ENCODE results near the gene EFNA2. TPM values are rescaled to one million over a fixed set of nuclear protein-coding genes. Genes with fewer than 3 reads are reported as not detected.
"Not testable (repeated sequence)": the region's sequence is repeated elsewhere in the genome, so short reads cannot be mapped to it uniquely, and the experiment has no call there.

EFNA2 gene
- total and polyA plus RNA-seq, 2 donors: 0.09 to 0.21 TPM

DNA sequence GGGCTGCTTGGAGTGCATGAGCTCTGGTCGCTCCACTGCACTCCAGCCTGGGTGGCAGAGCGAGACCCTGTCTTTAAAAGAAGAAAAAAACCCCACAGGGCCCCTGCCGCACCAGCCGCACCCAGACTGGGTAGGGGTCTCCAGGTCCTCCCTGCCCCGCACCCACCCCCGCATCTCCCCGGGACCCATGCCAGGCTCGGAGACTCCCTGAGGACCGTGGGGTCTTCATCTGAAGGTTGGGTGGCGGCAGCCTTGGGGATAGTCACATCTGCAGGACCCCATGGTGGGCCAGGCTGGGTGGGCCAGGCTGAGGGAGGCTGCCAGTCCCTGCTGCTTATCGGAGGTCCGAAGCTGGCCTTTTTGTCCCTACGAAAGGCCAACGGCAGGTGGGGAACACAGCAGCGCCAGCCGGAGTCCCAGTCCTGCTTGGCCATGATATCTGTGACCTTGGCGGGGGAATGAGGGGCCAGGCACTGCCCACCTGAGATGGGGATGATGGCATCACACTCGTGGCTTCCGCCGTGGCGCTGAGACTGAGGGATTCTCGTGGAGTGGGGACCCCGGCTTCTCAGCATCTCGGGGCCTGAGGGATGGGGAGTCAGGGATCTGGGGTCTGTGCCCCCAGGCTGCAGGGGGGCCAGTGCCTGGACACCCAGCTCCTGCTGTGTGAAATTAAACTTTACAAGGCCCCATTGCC, 11.1 kb downstream of the EFNA2 start:
- WGBS: 94% methylated on average over 24 of the region's 24 CpGs
- H3K27me3 ChIP-seq (ENCODE audit: control insufficient read depth in 2 of 2, insufficient read depth in 1 of 2, low read length in 1 of 2): peaks cover 20 to 70% of the 10 kb centered on the region in 2 donors
- H3K4me3 ChIP-seq (ENCODE audit: low read length in 2 of 2): no peak overlapping the region
- no peaks in the 10 kb centered on the region for H3K36me3 ChIP-seq (ENCODE audit: control insufficient read depth in 2 of 2, insufficient read depth in 2 of 2, low read length in 1 of 2)
- no peak overlapping the region for H3K27ac ChIP-seq (ENCODE audit: low read depth in 1 of 2, low read length in 1 of 2)
- no peaks in the 10 kb centered on the region for H3K4me1 ChIP-seq (ENCODE audit: control insufficient read depth in 2 of 2, insufficient read depth in 2 of 2, low read length in 2 of 2)
- no peaks in the 10 kb centered on the region for H3K9me3 ChIP-seq (ENCODE audit: control insufficient read depth in 2 of 2, insufficient read depth in 1 of 2, low read length in 1 of 2)
- DNase-seq (ENCODE audit: low read depth in 6 of 9, low spot score in 9 of 9): no peak

DNA sequence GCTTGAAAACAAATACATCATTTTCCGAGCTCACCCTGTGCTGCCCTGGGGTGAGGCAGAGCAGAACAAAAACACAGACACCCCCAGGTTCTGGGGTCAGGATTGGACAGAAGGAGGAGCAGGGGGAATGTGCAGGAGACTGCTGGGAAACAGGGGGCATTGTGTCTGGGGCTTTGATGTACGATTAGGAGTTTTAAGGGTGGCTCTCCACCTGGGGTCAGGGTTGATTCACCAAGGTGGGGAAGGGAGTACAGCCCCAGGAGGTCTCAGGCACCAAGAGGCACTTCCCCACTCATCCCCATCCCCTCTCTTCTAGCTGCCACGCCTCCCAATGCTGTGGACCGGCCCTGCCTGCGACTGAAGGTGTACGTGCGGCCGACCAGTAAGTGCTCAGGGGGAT, 12.6 kb downstream of the EFNA2 start:
- Histone ChIP-seq H3K4me1 (ENCODE audit: control insufficient read depth in 2 of 2, insufficient read depth in 2 of 2, low read length in 2 of 2) (no peaks in the 10 kb centered on the region), H3K36me3 (ENCODE audit: control insufficient read depth in 2 of 2, insufficient read depth in 2 of 2, low read length in 1 of 2) (no peaks in the 10 kb centered on the region), H3K9me3 (ENCODE audit: control insufficient read depth in 2 of 2, insufficient read depth in 1 of 2, low read length in 1 of 2) (no peaks in the 10 kb centered on the region), H3K27ac (ENCODE audit: low read depth in 1 of 2, low read length in 1 of 2) (no peak overlapping the region), H3K27me3 (ENCODE audit: control insufficient read depth in 2 of 2, insufficient read depth in 1 of 2, low read length in 1 of 2) (peaks cover 14 to 69% of the 10 kb centered on the region in 2 donors), H3K4me3 (ENCODE audit: low read length in 2 of 2) (no peak overlapping the region)
- DNase-seq (ENCODE audit: low read depth in 6 of 9, low spot score in 9 of 9): no peak
- WGBS: 90% methylated on average over 8 of the region's 8 CpGs

DNA sequence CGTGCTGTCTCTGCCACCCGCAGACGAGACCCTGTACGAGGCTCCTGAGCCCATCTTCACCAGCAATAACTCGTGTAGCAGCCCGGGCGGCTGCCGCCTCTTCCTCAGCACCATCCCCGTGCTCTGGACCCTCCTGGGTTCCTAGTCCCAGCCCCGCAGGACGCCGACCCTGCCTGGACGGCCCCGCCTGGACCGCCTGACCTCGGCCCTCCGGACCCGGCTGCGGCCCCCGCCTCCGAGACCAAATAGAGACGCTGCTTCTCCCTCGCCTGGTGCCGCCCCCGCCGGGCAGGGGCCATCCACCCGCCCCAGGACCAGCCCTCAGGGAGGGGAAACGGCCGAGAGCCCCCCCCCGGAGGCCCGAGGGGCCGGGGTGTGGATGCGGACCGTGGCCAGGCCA, 14.1 kb downstream of the EFNA2 start:
- H3K9me3 ChIP-seq (ENCODE audit: control insufficient read depth in 2 of 2, insufficient read depth in 1 of 2, low read length in 1 of 2): no peaks in the 10 kb centered on the region

DNA sequence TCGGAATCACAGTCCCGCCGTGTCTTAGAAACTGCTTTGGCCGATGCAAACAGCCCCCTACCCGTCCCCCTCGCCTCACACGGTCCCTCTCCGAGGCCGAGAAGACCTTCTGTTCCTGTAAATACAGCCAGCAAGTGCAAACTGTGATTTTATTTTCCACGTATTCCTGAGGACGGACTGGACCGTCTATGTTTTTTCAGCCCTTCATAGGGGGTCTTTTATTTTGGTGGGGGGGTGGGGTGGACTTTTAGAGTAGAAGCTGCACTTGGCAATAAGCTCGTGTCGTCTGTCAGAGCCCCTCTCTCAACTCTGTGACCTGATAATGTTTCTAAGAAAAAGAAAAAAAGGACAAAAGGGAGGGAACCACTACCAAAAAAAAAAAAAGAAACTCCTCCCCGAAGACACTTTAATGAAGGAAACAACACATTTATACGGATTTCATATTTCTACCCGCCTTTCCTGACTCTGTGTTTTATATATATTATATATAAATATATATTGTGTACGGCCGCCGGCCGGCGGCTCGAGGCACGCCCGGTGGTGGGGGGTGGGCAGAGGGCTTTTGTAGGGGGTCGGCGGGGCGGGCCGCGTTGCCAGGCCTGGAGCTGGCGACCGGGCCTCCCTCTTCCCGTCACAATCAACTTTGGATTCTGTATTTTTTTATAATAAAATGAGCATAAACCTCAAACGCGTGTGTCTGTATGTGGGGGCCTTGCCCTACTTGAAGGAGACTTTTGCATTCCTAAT, 15.2 kb downstream of the EFNA2 start:
- Histone ChIP-seq H3K4me3 (ENCODE audit: low read length in 2 of 2) (no peak overlapping the region), H3K9me3 (ENCODE audit: control insufficient read depth in 2 of 2, insufficient read depth in 1 of 2, low read length in 1 of 2) (no peaks in the 10 kb centered on the region), H3K36me3 (ENCODE audit: control insufficient read depth in 2 of 2, insufficient read depth in 2 of 2, low read length in 1 of 2) (no peaks in the 10 kb centered on the region), H3K27ac (ENCODE audit: low read depth in 1 of 2, low read length in 1 of 2) (no peak overlapping the region), H3K27me3 (ENCODE audit: control insufficient read depth in 2 of 2, insufficient read depth in 1 of 2, low read length in 1 of 2) (peaks cover 3 to 54% of the 10 kb centered on the region in 2 donors), H3K4me1 (ENCODE audit: control insufficient read depth in 2 of 2, insufficient read depth in 2 of 2, low read length in 2 of 2) (no peaks in the 10 kb centered on the region)
- 92% methylated on average over 35 of the region's 35 CpGs for WGBS
- no peak for DNase-seq (ENCODE audit: low read depth in 6 of 9, low spot score in 9 of 9)

More for the DNA sequence above, 14.1 kb downstream of the EFNA2 start:
- no peaks in the 10 kb centered on the region for H3K4me1 ChIP-seq (ENCODE audit: control insufficient read depth in 2 of 2, insufficient read depth in 2 of 2, low read length in 2 of 2)
- H3K27ac ChIP-seq (ENCODE audit: low read depth in 1 of 2, low read length in 1 of 2): no peak overlapping the region
- no peak overlapping the region for H3K4me3 ChIP-seq (ENCODE audit: low read length in 2 of 2)
- 79% methylated on average over 34 of the region's 34 CpGs for WGBS
- no peak for DNase-seq (ENCODE audit: low read depth in 6 of 9, low spot score in 9 of 9)
- H3K27me3 ChIP-seq (ENCODE audit: control insufficient read depth in 2 of 2, insufficient read depth in 1 of 2, low read length in 1 of 2): peaks cover 5 to 64% of the 10 kb centered on the region in 2 donors
- no peaks in the 10 kb centered on the region for H3K36me3 ChIP-seq (ENCODE audit: control insufficient read depth in 2 of 2, insufficient read depth in 2 of 2, low read length in 1 of 2)

DNA sequence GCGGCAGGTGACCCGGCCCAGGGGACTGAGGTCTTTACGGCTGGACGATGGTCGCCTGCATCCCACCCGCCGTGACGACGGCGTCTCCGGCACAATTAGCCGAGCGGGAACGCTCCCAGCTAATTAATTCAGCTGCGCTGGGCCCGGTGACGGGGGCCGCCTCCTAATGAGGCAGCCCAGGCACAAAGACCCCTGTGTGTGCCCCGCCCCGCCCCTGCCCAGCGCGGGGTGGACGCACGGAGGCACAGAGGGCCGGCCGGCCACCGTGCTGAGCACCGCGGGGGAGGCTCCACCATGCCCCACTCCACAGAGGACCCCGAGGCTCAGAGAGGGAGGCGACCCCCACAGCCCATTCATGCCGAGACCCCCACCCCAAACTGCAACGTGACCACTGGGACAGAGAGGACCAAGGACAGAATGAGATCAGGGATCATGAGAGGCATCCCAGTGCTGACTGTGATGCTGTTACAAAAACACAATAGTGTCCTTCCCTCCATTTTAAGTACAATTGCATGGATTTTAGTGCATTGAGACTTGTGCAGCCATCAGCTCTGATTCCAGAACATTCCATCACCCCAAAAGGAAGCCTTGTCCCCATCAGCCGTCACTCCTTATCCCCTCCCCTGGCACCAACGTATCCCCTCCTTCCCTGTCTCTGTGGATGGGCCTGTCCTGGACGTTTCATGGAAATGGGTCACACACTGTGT, 17.0 kb downstream of the EFNA2 start:
- Histone ChIP-seq H3K4me3 (ENCODE audit: low read length in 2 of 2) (no peak overlapping the region), H3K27ac (ENCODE audit: low read depth in 1 of 2, low read length in 1 of 2) (no peak overlapping the region), H3K4me1 (ENCODE audit: control insufficient read depth in 2 of 2, insufficient read depth in 2 of 2, low read length in 2 of 2) (no peaks in the 10 kb centered on the region), H3K9me3 (ENCODE audit: control insufficient read depth in 2 of 2, insufficient read depth in 1 of 2, low read length in 1 of 2) (no peaks in the 10 kb centered on the region), H3K36me3 (ENCODE audit: control insufficient read depth in 2 of 2, insufficient read depth in 2 of 2, low read length in 1 of 2) (no peaks in the 10 kb centered on the region), H3K27me3 (ENCODE audit: control insufficient read depth in 2 of 2, insufficient read depth in 1 of 2, low read length in 1 of 2) (peaks cover 0 to 40% of the 10 kb centered on the region in 2 donors)
- no peak for DNase-seq (ENCODE audit: low read depth in 6 of 9, low spot score in 9 of 9)
- WGBS: 90% methylated on average over 36 of the region's 36 CpGs

DNA sequence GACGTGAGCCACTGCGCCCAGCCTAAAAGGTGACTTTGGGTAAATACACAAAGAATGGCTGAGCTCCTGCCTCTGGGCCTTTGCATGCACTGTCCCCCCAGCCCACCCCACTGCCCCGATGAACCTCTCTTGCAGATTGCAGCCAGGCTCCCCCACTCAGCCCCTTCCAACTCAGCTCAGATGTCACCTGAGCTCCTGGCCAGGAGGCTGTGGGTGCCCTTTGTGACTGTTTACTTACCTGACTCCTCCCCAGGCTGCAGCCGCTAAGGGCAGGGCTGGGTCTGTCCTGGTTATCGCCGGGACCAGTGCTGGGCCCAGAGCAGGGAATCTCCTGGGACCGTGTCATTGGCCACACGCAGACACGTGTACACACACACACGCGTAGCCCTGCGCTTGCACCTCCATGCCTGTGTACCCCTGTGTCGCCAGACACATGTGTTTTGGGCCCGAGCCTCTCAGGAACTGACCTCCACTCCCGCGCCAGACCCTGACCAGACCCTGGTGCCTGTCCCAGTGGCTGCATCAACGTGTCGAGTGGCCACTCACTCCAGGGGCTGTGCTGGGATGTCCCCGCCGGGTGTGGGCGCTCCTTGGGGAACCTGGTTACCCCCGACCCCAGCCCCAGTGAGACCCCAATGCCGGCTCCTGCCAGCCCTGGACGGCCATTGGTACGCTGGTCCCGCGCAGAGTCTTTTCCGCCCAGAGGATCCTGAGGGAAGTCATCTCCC, 18.7 kb downstream of the EFNA2 start:
- Histone ChIP-seq H3K27ac (ENCODE audit: low read depth in 1 of 2, low read length in 1 of 2) (no peak overlapping the region), H3K9me3 (ENCODE audit: control insufficient read depth in 2 of 2, insufficient read depth in 1 of 2, low read length in 1 of 2) (no peaks in the 10 kb centered on the region), H3K27me3 (ENCODE audit: control insufficient read depth in 2 of 2, insufficient read depth in 1 of 2, low read length in 1 of 2) (peaks cover 0 to 38% of the 10 kb centered on the region in 2 donors), H3K4me1 (ENCODE audit: control insufficient read depth in 2 of 2, insufficient read depth in 2 of 2, low read length in 2 of 2) (no peaks in the 10 kb centered on the region), H3K36me3 (ENCODE audit: control insufficient read depth in 2 of 2, insufficient read depth in 2 of 2, low read length in 1 of 2) (no peaks in the 10 kb centered on the region), H3K4me3 (ENCODE audit: low read length in 2 of 2) (no peak overlapping the region)
- no peak for DNase-seq (ENCODE audit: low read depth in 6 of 9, low spot score in 9 of 9)
- WGBS: 92% methylated on average over 28 of the region's 28 CpGs

DNA sequence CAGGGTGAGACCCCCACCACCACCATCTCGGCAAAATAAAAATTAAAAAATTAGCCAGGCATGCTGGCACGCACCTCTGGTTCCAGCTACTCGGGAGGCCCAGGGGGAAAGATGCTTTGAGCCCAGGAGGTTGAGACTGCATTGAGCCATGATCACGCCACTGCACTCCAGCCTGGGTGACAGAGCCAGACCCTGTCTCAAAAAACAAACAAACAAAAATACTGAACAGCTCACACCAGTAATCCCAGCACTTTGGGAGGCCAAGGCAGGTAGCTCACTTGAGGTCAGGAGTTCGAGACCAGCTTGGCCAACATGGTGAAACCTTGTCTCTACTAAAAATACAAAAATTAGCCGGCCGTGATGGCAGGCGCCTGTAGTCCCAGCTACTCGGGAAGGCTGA, 19.7 kb downstream of the EFNA2 start:
- H3K27me3 ChIP-seq (ENCODE audit: control insufficient read depth in 2 of 2, insufficient read depth in 1 of 2, low read length in 1 of 2): peaks cover 0 to 40% of the 10 kb centered on the region in 2 donors
- not testable (repeated sequence) for H3K4me1 ChIP-seq (ENCODE audit: control insufficient read depth in 2 of 2, insufficient read depth in 2 of 2, low read length in 2 of 2); H3K27ac ChIP-seq (ENCODE audit: low read depth in 1 of 2, low read length in 1 of 2); H3K4me3 ChIP-seq (ENCODE audit: low read length in 2 of 2); H3K36me3 ChIP-seq (ENCODE audit: control insufficient read depth in 2 of 2, insufficient read depth in 2 of 2, low read length in 1 of 2); H3K9me3 ChIP-seq (ENCODE audit: control insufficient read depth in 2 of 2, insufficient read depth in 1 of 2, low read length in 1 of 2); DNase-seq (ENCODE audit: low read depth in 6 of 9, low spot score in 9 of 9)
- 92% methylated on average over 9 of the region's 9 CpGs for WGBS

DNA sequence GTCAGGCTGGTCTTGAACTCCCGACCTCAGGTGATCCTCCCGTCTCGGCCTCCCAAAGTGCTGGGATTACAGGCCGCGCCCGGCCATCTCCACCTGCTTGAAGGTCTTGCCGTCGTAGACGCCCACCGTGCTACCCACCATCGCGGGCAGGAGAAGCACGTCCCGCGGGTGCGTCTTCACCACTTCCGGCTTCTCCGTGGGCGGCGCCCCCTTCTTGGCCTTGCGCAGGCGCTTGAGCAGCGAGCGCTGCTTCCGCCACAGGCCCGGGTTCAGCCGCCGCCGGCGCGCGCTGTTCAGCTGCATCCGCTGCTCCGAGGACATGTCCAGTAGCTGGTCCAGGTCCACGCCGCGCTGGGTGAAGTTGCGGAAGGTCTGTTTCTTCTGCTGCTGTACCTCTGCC, 21.6 kb downstream of the EFNA2 start:
- DNase-seq (ENCODE audit: low read depth in 6 of 9, low spot score in 9 of 9): no peak
- Histone ChIP-seq H3K27ac (ENCODE audit: low read depth in 1 of 2, low read length in 1 of 2) (no peak overlapping the region), H3K9me3 (ENCODE audit: control insufficient read depth in 2 of 2, insufficient read depth in 1 of 2, low read length in 1 of 2) (no peaks in the 10 kb centered on the region), H3K36me3 (ENCODE audit: control insufficient read depth in 2 of 2, insufficient read depth in 2 of 2, low read length in 1 of 2) (no peaks in the 10 kb centered on the region), H3K4me1 (ENCODE audit: control insufficient read depth in 2 of 2, insufficient read depth in 2 of 2, low read length in 2 of 2) (no peaks in the 10 kb centered on the region), H3K4me3 (ENCODE audit: low read length in 2 of 2) (no peak overlapping the region), H3K27me3 (ENCODE audit: control insufficient read depth in 2 of 2, insufficient read depth in 1 of 2, low read length in 1 of 2) (peaks cover 0 to 37% of the 10 kb centered on the region in 2 donors)
- whole genome bisulfite sequencing: 96% methylated on average over 38 of the region's 38 CpGs
